GM19035 (cell line): ENCODE data around the gene MPG.
"Not testable (repeated sequence)": the region's sequence is repeated elsewhere in the genome, so short reads cannot be mapped to it uniquely, and the experiment has no call there.

ENCODE experiments used
- ATAC-seq: cut with Tn5 transposase; IDR thresholded peaks from one replicate; pipeline ENCODE4 v1.9.1; 2021; ENCODE audit not compliant: unreplicated experiment

The MPG gene, protein sequence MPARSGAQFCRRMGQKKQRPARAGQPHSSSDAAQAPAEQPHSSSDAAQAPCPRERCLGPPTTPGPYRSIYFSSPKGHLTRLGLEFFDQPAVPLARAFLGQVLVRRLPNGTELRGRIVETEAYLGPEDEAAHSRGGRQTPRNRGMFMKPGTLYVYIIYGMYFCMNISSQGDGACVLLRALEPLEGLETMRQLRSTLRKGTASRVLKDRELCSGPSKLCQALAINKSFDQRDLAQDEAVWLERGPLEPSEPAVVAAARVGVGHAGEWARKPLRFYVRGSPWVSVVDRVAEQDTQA

DNA sequence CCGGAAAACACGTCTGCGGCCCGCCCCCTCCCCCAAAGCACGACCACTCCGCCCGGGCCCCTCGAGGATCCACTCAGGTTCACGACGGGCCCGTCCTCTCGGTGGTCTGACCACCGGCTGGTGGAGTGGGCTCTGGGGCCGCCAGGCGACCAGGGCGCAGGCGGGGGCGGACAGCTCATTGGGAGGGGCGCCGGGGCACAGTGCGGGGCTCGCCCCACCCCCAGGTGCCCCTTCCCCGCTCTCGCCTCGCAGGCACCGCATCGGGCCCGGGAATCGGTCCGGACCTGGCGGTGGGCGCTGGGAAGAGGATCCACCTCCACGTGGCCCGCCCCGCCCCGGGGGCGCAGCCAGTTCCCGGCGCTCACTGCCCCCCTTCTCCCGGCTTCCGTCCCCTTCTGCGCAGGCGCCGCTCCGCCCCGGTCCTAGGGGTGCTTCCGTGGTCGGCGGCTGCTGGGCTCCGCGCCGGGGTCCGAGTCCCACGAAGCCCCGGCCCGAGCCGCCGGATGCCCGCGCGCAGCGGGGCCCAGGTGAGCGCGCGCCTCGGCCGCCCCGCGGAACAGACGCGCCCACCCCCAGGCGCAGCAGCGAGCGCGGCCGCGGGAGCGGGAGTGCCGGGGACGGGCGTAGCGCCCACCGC is at the start of gene MPG:
Gene MPG, plus strand, starts transcription at position 419 of the 637 bp plus-strand sequence. Its CDS starts 85 bp downstream, at position 504.
- peak; percentile 79 for ATAC-seq

DNA sequence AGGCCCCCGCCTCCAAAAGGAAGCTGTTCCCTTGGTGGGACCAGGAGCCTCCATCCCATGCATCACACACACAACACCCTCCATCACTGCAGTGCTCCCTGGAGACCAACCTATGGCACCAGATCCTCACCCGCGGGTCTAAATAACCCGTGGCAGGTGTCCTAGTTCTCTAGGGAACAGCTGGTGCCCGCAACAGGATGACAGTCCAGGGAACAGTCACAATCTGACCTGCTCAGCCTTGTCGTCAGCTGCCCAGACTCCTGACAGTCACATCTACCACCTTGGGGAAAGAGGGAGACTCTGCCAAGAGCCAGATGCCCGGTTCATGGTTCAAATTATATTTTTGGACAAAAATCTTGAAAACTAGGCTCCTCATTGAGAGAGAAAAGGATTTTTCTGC is 47.4 kb upstream of the MPG start:
- ATAC-seq: not testable (repeated sequence)

DNA sequence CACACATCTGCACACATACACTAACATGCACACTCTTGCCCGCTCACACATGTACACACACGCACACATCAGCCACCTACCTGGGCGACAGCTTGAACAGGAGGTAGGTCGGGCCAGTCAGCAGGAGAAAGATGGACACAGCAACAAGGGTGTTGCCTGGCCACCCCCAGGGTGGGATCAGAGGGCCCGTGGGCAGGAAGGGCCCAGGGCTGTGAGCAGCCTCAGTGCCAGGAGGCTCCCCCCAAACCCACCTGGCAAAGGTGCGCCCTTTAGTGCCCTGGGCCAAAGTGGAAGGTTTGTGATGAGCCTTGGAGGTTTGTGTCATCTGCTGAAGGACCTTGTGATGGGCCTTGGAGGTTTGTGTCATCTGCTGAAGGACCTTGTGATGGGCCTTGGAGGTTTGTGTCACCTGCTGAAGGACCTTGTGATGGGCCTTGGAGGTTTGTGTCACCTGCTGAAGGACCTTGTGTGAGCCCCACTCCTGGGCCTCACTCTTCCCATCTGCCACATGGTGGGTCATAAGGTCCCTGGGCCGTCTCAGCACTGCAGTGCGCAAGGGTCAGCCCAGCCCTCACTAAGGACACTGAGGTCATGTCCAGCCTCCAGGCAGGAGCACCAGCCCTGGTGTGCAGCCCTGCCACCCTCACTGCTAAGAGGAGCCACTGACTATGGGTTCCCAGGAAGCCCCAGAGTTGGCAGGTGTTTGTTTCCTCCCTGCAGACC is 44.7 kb upstream of the MPG start:
- not testable (repeated sequence) for ATAC-seq

DNA sequence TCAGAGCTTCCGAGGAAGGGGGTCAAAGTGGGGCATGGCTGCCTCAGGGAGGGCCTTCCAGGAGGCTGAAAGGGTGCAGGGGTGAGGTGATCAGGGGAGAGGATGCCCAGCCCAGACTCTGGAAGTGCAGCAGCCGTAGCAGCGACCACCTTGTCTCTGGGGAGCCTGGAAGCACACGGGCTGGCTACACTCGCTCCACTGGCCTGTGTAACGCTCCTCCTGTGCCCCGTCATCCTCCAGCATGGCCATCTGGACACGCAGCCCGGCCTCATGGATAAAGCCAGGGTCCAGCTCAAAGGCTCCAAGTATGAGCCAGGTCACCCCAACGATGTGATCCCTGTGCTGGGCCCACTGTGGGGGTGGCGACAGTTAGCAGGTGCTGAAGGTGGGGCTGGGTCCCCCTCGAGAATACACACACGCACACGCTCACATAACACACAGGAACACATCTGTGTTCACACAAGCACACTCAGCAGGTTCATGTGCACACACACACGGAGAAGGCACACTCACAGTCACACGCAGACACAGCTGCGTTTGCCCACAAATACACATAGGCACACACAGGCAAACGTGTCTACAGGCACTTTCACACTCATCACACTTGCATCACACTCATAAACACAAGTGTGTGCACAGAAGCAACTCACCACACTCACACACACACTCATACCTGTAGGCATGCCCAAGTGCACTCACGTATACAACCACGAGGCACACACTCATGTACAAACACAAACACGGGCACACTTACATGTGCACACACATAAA is 44.0 kb upstream of the MPG start:
- ATAC-seq: no peak

DNA sequence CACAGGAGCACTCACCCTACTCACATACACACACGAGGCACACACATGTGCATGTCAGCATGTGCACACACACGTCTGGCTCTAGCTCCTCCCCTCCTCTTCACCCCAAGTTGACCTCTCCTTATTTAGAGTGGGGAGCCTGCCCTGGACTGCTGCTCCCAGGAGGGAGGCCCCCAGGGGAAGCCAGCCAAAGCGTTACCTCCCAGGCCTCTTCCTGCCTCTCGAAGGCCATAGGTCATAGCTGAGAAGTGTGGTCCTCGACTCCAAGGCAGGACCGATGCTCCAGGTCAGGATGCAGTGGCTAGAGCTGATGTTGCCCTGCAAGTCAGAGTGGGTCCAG is 43.4 kb upstream of the MPG start:
- ATAC-seq: no peak

DNA sequence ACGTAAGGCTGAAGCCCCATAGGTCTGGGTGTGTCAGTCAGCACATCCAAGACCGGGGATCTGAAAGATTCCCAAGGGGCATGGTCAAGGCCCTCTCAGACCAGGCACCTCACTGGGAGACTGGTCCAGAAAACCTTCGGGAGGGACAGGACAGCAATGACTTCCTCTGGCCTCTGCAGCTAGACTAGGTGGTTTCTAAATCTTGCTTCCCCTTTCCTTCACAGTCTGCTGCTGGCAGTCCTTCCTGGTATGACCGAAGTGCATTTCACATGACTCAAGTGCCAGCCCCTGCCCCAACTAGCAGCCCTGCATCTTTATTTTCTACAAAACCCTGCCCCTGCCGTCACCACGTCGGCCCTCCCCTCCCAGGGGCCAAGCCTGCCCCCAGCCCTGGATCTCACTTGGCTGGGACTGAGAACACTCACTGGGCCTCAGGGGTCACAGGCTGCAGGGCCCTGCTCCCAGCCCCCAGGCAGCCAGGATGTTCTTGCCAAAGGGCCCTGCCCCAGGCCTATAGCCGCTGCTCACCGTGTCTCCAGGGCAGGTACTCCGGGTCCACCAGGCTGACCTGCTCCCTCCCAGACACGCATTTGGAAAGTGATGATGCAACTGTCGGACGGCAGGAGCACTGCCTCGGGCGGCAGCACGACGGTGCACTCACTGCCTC is 42.9 kb upstream of the MPG start:
- ATAC-seq: peak; percentile 42

DNA sequence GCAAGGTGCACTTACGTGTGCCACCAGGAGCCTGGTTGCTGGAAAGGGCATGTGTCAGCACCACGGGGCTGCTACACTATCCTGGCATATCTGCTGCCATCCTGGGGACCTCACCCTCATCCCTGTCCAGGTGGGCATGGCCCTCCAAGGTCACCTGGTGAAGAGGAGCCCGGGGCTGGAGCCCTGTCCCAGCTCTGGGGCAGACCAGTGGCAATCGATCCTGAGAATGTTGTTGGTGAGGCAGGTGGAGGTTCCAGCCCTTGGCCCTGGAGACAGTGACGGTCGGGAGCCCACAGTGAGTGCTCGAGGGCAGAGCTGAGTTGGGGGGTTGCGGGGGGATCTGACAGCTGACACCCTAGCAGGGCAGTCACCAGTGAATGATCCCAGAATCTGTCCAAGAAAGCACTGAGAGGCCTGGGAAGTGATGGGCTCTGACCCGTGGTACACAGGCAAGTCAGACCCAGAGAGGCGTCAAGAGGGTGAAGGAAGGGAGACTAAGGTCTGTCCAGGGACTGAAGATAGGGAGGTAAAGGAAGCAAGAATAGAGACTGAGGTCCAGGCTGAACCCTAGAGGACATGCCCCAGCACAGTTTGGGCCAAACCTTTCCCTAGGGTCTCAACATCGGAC is 42.2 kb upstream of the MPG start:
- ATAC-seq: no peak

DNA sequence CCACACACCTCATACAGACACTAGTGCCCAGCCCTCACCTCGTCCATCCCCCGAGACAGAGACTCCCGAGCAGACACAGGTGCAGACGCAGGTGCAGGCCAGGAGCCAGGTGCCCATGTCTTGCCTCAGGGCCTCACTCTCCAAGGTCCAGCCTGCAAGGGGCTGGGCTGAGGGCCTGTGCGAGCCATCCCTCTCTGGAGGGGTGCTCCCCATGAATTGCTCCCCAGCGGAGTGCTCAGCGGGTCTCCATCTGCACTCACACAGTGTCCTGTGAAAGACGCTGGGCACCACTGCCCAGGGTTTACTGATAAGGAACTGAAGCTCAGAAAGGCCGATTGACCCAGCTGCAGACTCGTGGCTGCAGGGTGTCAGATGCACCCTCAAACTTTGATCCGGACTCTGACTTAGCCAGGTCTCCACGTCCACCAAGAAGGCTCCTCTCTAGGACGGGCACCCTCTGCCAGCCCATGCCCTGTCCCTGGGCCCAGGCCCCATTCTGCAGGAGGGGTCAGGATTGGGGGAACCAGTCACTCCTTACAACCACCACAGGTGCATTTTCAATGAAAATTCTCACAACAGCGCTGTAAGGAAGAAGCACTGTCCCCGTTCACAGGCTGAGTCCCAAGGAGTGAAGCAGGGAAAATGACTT is 41.6 kb upstream of the MPG start:
- no peak for ATAC-seq

DNA sequence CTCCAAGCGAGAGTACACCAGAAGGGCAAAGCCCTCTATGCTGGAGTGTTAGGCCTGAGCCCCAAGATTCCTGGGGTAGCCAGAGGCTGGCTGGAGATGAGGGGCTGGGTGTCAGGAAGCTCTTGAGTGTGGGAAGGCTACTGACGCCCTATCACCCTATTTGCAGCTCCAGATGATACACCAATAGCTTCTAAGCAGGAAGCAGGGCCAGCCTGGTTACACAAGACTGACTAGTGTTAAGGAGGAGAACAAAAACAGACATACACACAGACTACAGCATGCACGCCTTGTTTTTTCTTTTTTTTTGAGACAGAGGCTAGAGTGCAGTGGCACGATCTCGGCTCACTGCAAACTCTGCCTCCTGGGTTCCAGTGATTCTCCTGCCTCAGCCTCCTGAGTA is 40.5 kb upstream of the MPG start:
- no peak for ATAC-seq

DNA sequence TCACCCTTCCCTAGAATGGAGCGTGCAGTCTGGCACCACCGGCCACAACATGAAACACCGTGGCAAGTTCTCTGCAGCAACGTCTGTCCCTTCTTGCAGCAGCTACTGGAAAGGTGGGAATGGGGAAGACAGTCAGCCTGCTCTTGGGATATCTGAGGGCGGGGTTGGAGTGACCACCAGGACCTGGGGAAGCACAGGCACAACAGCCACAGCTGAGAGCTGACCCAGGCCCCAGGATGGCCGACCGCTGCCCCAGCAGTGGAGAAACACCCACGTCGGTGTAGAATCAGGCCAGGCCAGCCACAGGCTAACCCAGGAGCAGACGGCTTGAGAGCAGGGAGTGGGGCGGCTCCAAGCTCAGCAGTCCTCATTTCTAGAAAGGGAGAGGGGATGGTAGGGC is 39.8 kb upstream of the MPG start:
- not testable (repeated sequence) for ATAC-seq

DNA sequence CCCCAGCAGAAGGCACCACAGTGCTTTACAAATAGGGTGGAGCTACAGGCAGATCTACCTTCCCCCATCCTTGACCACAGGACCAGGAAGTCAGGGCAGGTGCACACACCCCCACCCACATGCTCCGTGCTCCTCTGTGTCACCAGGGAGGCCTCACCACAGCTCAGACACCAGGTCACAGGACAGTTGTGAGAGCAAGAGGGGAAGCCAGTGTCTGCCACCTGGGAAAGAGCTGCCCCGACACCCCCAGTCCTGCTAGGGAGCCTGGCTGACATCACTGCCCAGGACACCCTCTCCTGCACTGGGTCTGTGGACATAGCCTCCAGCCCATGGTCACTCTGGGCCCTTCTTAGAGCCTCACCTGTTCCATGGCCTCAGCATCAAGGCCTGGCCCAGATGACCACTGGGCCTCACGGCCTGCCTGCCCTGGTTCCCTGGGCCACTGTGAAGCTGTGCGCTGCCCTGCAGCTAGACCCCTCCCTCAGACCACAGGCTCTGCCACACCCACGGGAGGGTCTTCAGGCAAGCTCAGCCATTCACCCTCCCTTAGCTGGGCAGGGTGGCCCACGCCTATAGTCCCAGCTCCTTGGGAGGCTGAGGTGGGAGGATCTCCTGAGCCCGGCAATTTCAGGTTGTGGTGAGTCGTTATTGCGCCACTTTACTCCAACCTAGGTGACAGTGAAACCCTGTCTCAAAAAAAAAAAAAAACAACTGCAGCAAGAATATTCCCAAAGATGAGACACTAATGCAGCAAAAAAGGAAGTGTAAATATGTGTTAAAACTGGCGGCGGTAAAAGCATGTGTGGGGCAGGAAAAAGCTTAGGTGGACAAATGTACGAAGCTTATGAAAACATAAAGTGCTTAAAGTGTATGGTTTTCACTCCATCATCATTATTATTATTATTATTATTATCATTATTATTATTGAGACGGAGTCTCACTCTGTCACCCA is 38.8 kb upstream of the MPG start:
- ATAC-seq: peak; percentile 71

DNA sequence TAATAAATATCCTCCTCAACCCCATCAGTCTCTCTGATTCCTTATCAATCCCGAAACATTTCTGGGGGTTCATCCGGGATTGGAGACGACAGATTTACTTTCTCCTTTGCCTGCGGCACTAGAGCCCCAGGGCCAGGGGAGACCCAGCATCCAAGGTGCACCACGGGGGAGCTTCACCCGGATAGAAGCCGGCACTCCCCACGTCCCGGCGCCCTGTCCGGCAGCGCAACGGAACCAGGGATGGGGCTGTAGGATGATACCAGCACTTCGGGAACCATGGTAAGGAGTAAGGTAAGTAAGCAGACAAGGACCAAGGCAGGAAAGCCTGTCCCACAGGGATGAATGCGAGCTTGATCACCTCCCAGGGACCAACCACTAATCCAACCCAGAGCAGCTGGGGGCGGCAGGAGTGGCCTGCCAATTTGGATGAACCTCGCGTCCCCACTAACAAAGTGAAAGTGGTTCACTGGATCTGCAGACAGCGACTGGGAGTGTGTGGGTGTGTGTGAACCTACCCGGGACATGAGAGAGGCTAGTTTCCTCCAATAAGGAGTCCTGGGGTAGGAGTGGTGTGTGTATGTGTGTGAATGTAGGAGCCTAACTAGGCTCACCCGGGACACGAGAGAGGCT is 36.5 kb upstream of the MPG start:
- no peak for ATAC-seq

DNA sequence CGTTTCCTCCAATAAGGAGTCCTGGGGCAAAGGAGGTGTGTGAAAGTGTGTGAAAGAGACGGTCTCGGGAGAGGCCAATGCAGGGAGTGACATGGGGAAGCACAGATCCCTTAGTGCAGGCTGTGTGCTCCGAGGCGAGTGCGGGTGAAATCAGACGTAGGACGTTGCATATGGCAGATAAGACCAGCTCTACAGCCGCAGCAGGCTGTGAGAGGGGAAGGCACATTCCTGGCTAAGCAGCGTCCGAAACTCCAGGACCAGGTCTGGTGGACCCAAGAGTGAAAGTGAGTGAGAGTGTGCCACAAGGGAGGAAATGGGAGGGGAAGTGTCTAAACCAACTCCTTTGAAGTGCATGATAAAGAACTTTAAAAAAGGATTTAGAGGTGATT is 36.0 kb upstream of the MPG start:
- ATAC-seq: no peak

DNA sequence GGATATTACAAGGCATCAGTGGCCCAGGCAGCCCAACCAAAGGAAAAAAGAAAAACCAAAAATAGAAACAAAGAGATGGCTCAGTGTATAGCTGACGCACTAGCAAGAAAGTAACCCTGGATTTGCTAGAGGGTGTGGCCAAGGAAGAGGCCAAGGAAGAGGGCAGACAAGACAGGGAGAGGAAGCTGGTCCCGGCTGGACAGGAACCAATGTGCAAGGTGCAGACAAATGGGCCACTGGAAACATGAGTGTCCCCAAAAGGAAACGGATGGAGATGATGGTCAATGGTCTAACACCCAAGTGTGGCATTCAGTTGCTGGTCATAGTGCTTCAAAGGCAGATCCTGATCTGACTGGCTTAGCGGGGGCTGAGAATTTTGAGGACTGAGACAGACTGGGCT is 35.3 kb upstream of the MPG start:
- ATAC-seq: no peak

DNA sequence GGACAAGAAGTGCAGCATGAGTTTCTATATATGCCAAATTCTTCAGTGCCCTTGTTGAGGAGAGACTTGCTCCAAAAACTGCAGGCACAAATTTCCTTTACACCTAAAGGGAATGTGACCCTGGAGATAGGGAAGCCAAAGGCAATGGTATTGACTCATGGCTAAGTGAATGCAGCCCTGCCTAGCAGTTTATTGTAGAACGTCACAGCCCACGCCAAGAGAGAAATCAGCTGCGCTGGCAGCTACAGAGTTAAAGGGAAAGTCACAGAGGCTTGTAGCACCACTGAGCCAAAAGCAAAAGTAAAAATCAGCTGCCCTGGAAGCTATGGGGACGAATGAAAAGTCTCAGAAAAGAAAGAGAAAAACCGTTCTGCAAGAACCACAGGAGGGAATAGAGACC is 34.7 kb upstream of the MPG start:
- ATAC-seq: no peak

DNA sequence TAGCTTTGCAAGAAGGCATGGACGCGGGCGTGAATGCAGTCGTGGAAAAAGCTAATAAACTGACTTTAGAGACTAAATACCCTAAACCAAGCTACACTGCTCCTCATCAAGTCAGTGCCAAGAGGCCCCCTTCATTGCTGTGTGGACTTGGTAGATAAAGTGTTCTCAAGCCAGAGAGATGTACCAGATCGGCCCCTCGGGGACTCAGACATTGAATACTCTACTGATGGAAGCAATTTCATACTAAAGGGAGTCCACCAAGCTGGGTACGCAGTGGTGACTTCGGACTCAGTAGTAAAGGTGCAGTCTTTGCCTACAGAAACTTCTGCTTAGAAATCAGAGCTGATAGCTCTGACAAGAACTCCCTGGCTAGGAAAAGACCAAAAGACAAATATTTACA is 33.4 kb upstream of the MPG start:
- no peak for ATAC-seq

DNA sequence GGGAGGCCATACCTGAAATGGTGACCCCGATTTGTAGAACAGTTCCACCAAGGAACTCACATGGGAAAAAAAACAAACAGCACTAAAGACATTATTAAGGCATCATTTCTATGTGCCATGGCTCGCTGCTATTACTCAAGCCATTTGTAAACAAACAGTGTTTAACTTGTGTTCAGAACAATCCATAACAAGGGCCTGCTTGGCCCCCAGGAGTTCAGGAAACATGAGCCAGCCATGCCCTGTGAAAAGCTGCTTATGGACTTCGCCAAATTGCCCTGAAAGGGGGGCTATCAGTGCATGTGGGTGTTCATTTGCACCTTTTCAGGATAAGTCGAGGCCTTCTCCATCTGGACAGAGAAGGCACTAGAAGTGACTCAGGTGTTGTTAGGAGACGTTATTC is 32.6 kb upstream of the MPG start:
- no peak for ATAC-seq

DNA sequence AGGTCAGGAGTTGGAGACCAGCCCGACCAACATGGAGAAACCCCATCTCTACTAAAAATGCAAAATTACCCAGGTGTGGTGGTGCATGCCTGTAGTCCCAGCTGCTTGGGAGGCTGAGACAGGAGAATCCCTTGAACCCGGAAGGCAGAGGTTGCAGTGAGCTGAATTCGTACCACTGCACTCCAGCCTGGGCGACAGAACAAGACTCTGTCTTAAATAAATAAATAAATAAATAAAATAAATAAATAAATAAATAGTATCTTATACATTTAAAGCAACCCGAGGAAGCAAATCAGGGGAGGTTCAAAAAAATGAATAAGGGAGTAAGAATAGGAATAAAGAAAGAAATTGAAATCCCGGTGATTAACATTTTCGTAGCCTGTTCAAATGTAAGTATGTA is 31.5 kb upstream of the MPG start:
- ATAC-seq: not testable (repeated sequence)

DNA sequence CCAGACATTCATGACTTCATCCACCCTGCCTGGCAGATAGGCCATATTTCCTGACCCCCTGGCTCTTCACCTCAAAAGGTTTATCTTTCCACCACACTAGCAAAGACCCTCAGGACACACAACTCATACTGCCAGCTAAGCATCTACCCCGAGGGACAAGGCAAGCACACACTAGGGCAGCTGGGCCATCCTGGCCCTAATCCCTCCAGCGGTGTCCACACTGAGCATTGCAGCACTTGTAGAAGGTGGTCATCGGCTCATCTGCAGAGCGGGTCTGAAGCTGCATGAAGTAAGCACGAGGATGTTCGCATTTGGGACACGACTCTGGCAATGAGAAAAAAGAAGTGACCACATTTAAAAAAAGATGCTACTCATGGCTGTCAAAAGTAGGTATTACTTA is 30.8 kb upstream of the MPG start:
- no peak for ATAC-seq
